Esophagus (tissue), 2 donors: ENCODE data around the gene NPBWR2. TPM values are rescaled to one million over a fixed set of nuclear protein-coding genes. Genes with fewer than 3 reads are reported as not detected.
"Not testable (repeated sequence)": the region's sequence is repeated elsewhere in the genome, so short reads cannot be mapped to it uniquely, and the experiment has no call there.

ENCODE experiments used
- H3K27ac ChIP-seq, 2 donors: one replicate each; pipeline ENCODE4 v1.5.1; 2013; ENCODE audit warnings: low read depth in 2 of 2, mild to moderate bottlenecking in 2 of 2, inconsistent platforms in 1 of 2, low read length in 1 of 2, moderate library complexity in 1 of 2
- H3K27me3 ChIP-seq, 2 donors: one replicate each; pipeline ENCODE4 v1.6.1; 2013; ENCODE audit warnings: low read length in 2 of 2, control low read depth in 1 of 2, mild to moderate bottlenecking in 1 of 2; ENCODE audit not compliant: insufficient read depth in 2 of 2, control insufficient read depth in 1 of 2
- H3K36me3 ChIP-seq, 2 donors: one replicate each; pipeline ENCODE4 v1.6.1; 2013; ENCODE audit warnings: low read length in 1 of 2; ENCODE audit not compliant: control insufficient read depth in 2 of 2, insufficient read depth in 2 of 2
- H3K4me1 ChIP-seq, 2 donors: one replicate each; pipeline ENCODE4 v1.6.1; 2013; ENCODE audit warnings: low read length in 1 of 2; ENCODE audit not compliant: control insufficient read depth in 2 of 2, insufficient read depth in 2 of 2
- H3K4me3 ChIP-seq, 2 donors: one replicate each; pipeline ENCODE4 v1.5.1; 2013; ENCODE audit warnings: low read length in 2 of 2, mild to moderate bottlenecking in 2 of 2, low read depth in 1 of 2, moderate library complexity in 1 of 2
- H3K9me3 ChIP-seq, 2 donors: one replicate each; pipeline ENCODE4 v1.6.1; 2013; ENCODE audit warnings: mild to moderate bottlenecking in 2 of 2, low read depth in 1 of 2, low read length in 1 of 2, moderate library complexity in 1 of 2; ENCODE audit not compliant: control insufficient read depth in 2 of 2, insufficient read depth in 1 of 2
- WGBS, 2 donors: extraction: QIAGEN DNeasy Blood & Tissue Kit; methylation state at CpG; one replicate each; pipeline ENCODE4 v1.1.7; 2013; 5-methylcytosine and 5-hydroxymethylcytosine counted together
- polyA plus RNA-seq, 2 donors: library from polyadenylated mRNA; stranded (reverse); fragments of 200-250 nt; gene quantifications; one replicate each; pipeline ENCODE4 v1.2.3, GENCODE V29; 2013
- donor health status: healthy with polysubstance abuse.
- donor health status: Bipolar disorder and iron deficiency.

NPBWR2 gene
- polyA plus RNA-seq, 2 donors = not detected

- Histone ChIP-seq H3K27me3 (no peaks in the 10 kb centered on the region), H3K27ac (no peak overlapping the region), H3K36me3 (no peaks in the 10 kb centered on the region), H3K4me1 (peaks cover 0 to 8% of the 10 kb centered on the region in 2 donors), H3K9me3 (no peaks in the 10 kb centered on the region), H3K4me3 (no peak overlapping the region)
- WGBS, 2 donors = 76 to 89% methylated on average over 6 of the region's 6 CpGs
These were observed 10.8 kb downstream of the NPBWR2 start for GRCh38 chr20:64096535-64096934.

- H3K4me1 ChIP-seq = peaks cover 0 to 8% of the 10 kb centered on the region in 2 donors
- WGBS, 2 donors = 72 to 74% methylated on average over 11 of the region's 11 CpGs
- H3K27me3 ChIP-seq = no peaks in the 10 kb centered on the region
- H3K27ac ChIP-seq = no peak overlapping the region
- no peak overlapping the region for H3K4me3 ChIP-seq
- H3K36me3 ChIP-seq = no peaks in the 10 kb centered on the region
- no peaks in the 10 kb centered on the region for H3K9me3 ChIP-seq
These were observed 11.4 kb downstream of the NPBWR2 start for GRCh38 chr20:64095927-64096326.

- Histone ChIP-seq H3K36me3 (no peaks in the 10 kb centered on the region), H3K4me3 (no peak overlapping the region), H3K27me3 (no peaks in the 10 kb centered on the region), H3K27ac (no peak overlapping the region), H3K4me1 (peaks cover 0 to 8% of the 10 kb centered on the region in 2 donors), H3K9me3 (no peaks in the 10 kb centered on the region)
- 61 to 78% methylated on average over 4 of the region's 4 CpGs for WGBS, 2 donors
These were observed 11.9 kb downstream of the NPBWR2 start for GRCh38 chr20:64095455-64095854.

GRCh38 chr20:64093013-64093503, 14.3 kb downstream of the NPBWR2 start:
- H3K4me1 ChIP-seq = peaks cover 0 to 8% of the 10 kb centered on the region in 2 donors
- no peaks in the 10 kb centered on the region for H3K9me3 ChIP-seq
- H3K4me3 ChIP-seq = no peak overlapping the region
- no peaks in the 10 kb centered on the region for H3K27me3 ChIP-seq
- H3K27ac ChIP-seq = no peak overlapping the region
- no peaks in the 10 kb centered on the region for H3K36me3 ChIP-seq
- WGBS, 2 donors = 48 to 51% methylated on average over 9 of the region's 9 CpGs

GRCh38 chr20:64092258-64093012, 14.9 kb downstream of the NPBWR2 start:
- peaks cover 0 to 3% of the 10 kb centered on the region in 2 donors for H3K9me3 ChIP-seq
- H3K36me3 ChIP-seq = no peaks in the 10 kb centered on the region
- no peak overlapping the region for H3K27ac ChIP-seq
- H3K4me3 ChIP-seq = no peak overlapping the region
- H3K27me3 ChIP-seq = no peaks in the 10 kb centered on the region
- 36 to 42% methylated on average over 27 of the region's 27 CpGs for WGBS, 2 donors
- H3K4me1 ChIP-seq = peaks cover 0 to 8% of the 10 kb centered on the region in 2 donors

GRCh38 chr20:64091770-64092169, 15.6 kb downstream of the NPBWR2 start:
- Histone ChIP-seq H3K27me3 (no peaks in the 10 kb centered on the region), H3K4me1 (peaks cover 0 to 8% of the 10 kb centered on the region in 2 donors), H3K9me3 (peaks cover 0 to 3% of the 10 kb centered on the region in 2 donors), H3K36me3 (no peaks in the 10 kb centered on the region), H3K27ac (no peak overlapping the region), H3K4me3 (no peak overlapping the region)
- WGBS, 2 donors = 22 to 25% methylated on average over 16 of the region's 16 CpGs

- H3K27ac ChIP-seq = no peak overlapping the region
- peaks cover 0 to 3% of the 10 kb centered on the region in 2 donors for H3K9me3 ChIP-seq
- 75 to 80% methylated on average over 19 of the region's 19 CpGs for WGBS, 2 donors
- peaks cover 0 to 8% of the 10 kb centered on the region in 2 donors for H3K4me1 ChIP-seq
- H3K36me3 ChIP-seq = no peaks in the 10 kb centered on the region
- no peaks in the 10 kb centered on the region for H3K27me3 ChIP-seq
- no peak overlapping the region for H3K4me3 ChIP-seq
These were observed 16.0 kb downstream of the NPBWR2 start for GRCh38 chr20:64091340-64091739.

- WGBS, 2 donors = 46 to 59% methylated on average over 10 of the region's 10 CpGs
- Histone ChIP-seq H3K4me1 (peaks cover 0 to 8% of the 10 kb centered on the region in 2 donors), H3K27me3 (no peaks in the 10 kb centered on the region), H3K27ac (no peak overlapping the region), H3K36me3 (no peaks in the 10 kb centered on the region), H3K9me3 (peaks cover 0 to 3% of the 10 kb centered on the region in 2 donors), H3K4me3 (no peak overlapping the region)
These were observed 17.2 kb downstream of the NPBWR2 start for GRCh38 chr20:64090165-64090564.

GRCh38 chr20:64088586-64088985, 18.8 kb downstream of the NPBWR2 start:
- not testable (repeated sequence) for H3K27me3 ChIP-seq, H3K27ac ChIP-seq, H3K9me3 ChIP-seq, H3K4me3 ChIP-seq, H3K36me3 ChIP-seq
- peaks cover 0 to 11% of the 10 kb centered on the region in 2 donors for H3K4me1 ChIP-seq
